HEK293 (cell line): Measurements from ENCODE around the gene GJC2.

Experiments
- CTCF ChIA-PET: fragments of 350-600 bp; formaldehyde crosslinking; extraction: SDS; loops from one replicate; lab custom pipeline; 2021; ENCODE audit warnings: antibody characterized with exemption; lab: Yijun Ruan, JAX
- POLR2A ChIA-PET: fragments of 300-600 bp; formaldehyde crosslinking; extraction: SDS; loops from one replicate; lab custom pipeline; 2020; ENCODE audit warnings: antibody characterized with exemption, inconsistent platforms; lab: Yijun Ruan, JAX
- H3K27ac ChIP-seq: fragments of 200-500 bp; sonication (Bioruptor generic); 2 replicates; pipeline ENCODE4 v1.5.1; 2014; ENCODE audit warnings: low read depth, low read length, control low read depth, inconsistent platforms; ENCODE audit errors: extremely low read depth
- H3K36me3 ChIP-seq, 2 experiments: fragments of 200-500 bp in 1 of 2; sonication (Bioruptor generic) in 1 of 2; 1 replicate in 1 of 2; 2 replicates in 1 of 2; pipeline ENCODE4 v1.5.1; 2014 to 2017; ENCODE audit warnings: inconsistent platforms in 2 of 2, low read length in 2 of 2; ENCODE audit not compliant: control insufficient read depth in 2 of 2, insufficient read depth in 1 of 2
- H3K4me1 ChIP-seq: fragments of 200-500 bp; sonication (Bioruptor generic); 2 replicates; pipeline ENCODE4 v1.5.1; 2014; ENCODE audit warnings: mild to moderate bottlenecking, low read length, inconsistent platforms; ENCODE audit not compliant: control insufficient read depth, insufficient read depth
- H3K4me3 ChIP-seq: 2 replicates; pipeline ENCODE4 v1.5.1; 2011; ENCODE audit warnings: low read depth, mild to moderate bottlenecking, control low read depth, low read length, moderate library complexity
- H3K9me3 ChIP-seq: fragments of 200-500 bp; sonication (Bioruptor generic); 2 replicates; pipeline ENCODE4 v1.5.1; 2014; ENCODE audit warnings: low read depth, low read length, inconsistent platforms; ENCODE audit not compliant: control insufficient read depth, insufficient read depth
- GLI4 ChIP-seq: fragments of 450-650 bp; formaldehyde crosslinking; IDR thresholded peaks from 2 replicates; pipeline ENCODE4 v1.5.1; 2016; ENCODE audit warnings: missing biosample characterization, missing genetic modification characterization
- GLIS1 ChIP-seq: fragments of 450-650 bp; formaldehyde crosslinking; IDR thresholded peaks from 2 replicates; pipeline ENCODE4 v1.5.1; 2016; ENCODE audit warnings: missing biosample characterization, missing genetic modification characterization
- PRDM1 ChIP-seq: fragments of 450-650 bp; formaldehyde crosslinking; IDR thresholded peaks from 2 replicates; pipeline ENCODE4; 2016; ENCODE audit warnings: missing biosample characterization, missing genetic modification characterization
- PRDM2 ChIP-seq: fragments of 450-650 bp; formaldehyde crosslinking; IDR thresholded peaks from 2 replicates; pipeline ENCODE4 v1.5.1; 2016; ENCODE audit warnings: missing biosample characterization, missing genetic modification characterization, borderline replicate concordance
- SP2 ChIP-seq: fragments of 450-650 bp; formaldehyde crosslinking; IDR thresholded peaks from 2 replicates; pipeline ENCODE4 v1.5.1; 2016; ENCODE audit warnings: missing biosample characterization, missing genetic modification characterization
- YY1 ChIP-seq: fragments of 450-650 bp; formaldehyde crosslinking; IDR thresholded peaks from 2 replicates; pipeline ENCODE4 v1.5.1; 2018; ENCODE audit warnings: missing biosample characterization, missing genetic modification characterization
- ZBTB11 ChIP-seq: fragments of 450-650 bp; formaldehyde crosslinking; conservative IDR thresholded peaks from 2 replicates; pipeline ENCODE4 v1.5.1; 2016; ENCODE audit warnings: low read depth, missing biosample characterization, missing genetic modification characterization
- ZBTB20 ChIP-seq: fragments of 450-650 bp; formaldehyde crosslinking; IDR thresholded peaks from 2 replicates; pipeline ENCODE4 v1.5.1; 2016; ENCODE audit warnings: missing biosample characterization, missing genetic modification characterization
- ZBTB21 ChIP-seq: fragments of 450-650 bp; formaldehyde crosslinking; IDR thresholded peaks from 2 replicates; pipeline ENCODE4 v1.5.1; 2017; ENCODE audit warnings: missing biosample characterization, missing genetic modification characterization
- ZFP3 ChIP-seq: fragments of 450-650 bp; formaldehyde crosslinking; IDR thresholded peaks from 2 replicates; pipeline ENCODE4 v1.5.1; 2016; ENCODE audit warnings: low read depth, missing biosample characterization, missing genetic modification characterization
- ZIC2 ChIP-seq: fragments of 450-650 bp; formaldehyde crosslinking; IDR thresholded peaks from 2 replicates; pipeline ENCODE4 v1.5.1; 2016; ENCODE audit warnings: missing biosample characterization, missing genetic modification characterization
- ZNF121 ChIP-seq: fragments of 450-650 bp; formaldehyde crosslinking; IDR thresholded peaks from 2 replicates; pipeline ENCODE4 v1.5.1; 2016; ENCODE audit warnings: missing biosample characterization, missing genetic modification characterization
- ZNF133 ChIP-seq: fragments of 450-650 bp; formaldehyde crosslinking; IDR thresholded peaks from 2 replicates; pipeline ENCODE4 v1.5.1; 2016; ENCODE audit warnings: missing biosample characterization, missing genetic modification characterization
- ZNF18 ChIP-seq: fragments of 450-650 bp; formaldehyde crosslinking; IDR thresholded peaks from 2 replicates; pipeline ENCODE4 v1.5.1; 2016; ENCODE audit warnings: missing biosample characterization, missing genetic modification characterization
- ZNF248 ChIP-seq: fragments of 450-650 bp; formaldehyde crosslinking; IDR thresholded peaks from 2 replicates; pipeline ENCODE4 v1.5.1; 2017; ENCODE audit warnings: missing biosample characterization, missing genetic modification characterization
- ZNF266 ChIP-seq: fragments of 450-650 bp; formaldehyde crosslinking; IDR thresholded peaks from 2 replicates; pipeline ENCODE4 v1.5.1; 2016; ENCODE audit warnings: missing biosample characterization, missing genetic modification characterization, low read depth
- ZNF335 ChIP-seq: fragments of 450-650 bp; formaldehyde crosslinking; conservative IDR thresholded peaks from 2 replicates; pipeline ENCODE4 v1.5.1; 2016; ENCODE audit warnings: missing biosample characterization, missing genetic modification characterization
- ZNF341 ChIP-seq: fragments of 450-650 bp; formaldehyde crosslinking; IDR thresholded peaks from 2 replicates; pipeline ENCODE4; 2016; ENCODE audit warnings: low read depth, missing biosample characterization, missing genetic modification characterization
- ZNF394 ChIP-seq: fragments of 450-650 bp; formaldehyde crosslinking; IDR thresholded peaks from 2 replicates; pipeline ENCODE4 v1.5.1; 2016; ENCODE audit warnings: missing biosample characterization, missing genetic modification characterization, mild to moderate bottlenecking, moderate library complexity, borderline replicate concordance
- ZNF513 ChIP-seq: fragments of 450-650 bp; IDR thresholded peaks from 2 replicates; pipeline ENCODE4 v1.5.1; 2018; ENCODE audit warnings: missing biosample characterization, missing genetic modification characterization
- ZNF600 ChIP-seq: fragments of 450-650 bp; formaldehyde crosslinking; IDR thresholded peaks from 2 replicates; pipeline ENCODE4 v1.5.1; 2016; ENCODE audit warnings: missing biosample characterization, missing genetic modification characterization
- ZNF664 ChIP-seq: fragments of 450-650 bp; formaldehyde crosslinking; IDR thresholded peaks from 2 replicates; pipeline ENCODE4 v1.5.1; 2016; ENCODE audit warnings: missing biosample characterization, missing genetic modification characterization

GJC2 gene

GRCh38 chr1:228139931-228140723, 9.6 kb upstream of the GJC2 start, which contains the start of gene GUK1 (continued):
- TF ChIP-seq GLI4 (tag by site-specific recombination) (peak; percentile 74; the same call in 1 of the 2 replicates), GLIS1 (peak; percentile 92), ZNF248 (no peak), ZNF335 (tag by site-specific recombination) (no peak), SP2 (peak; percentile 100), ZNF664 (tag by site-specific recombination) (no peak), ZNF394 (tag by site-specific recombination) (peak; percentile 97; the same call in 1 of the 2 replicates), ZBTB21 (tag by site-specific recombination) (peak; percentile 100), ZNF341 (tag by site-specific recombination) (peak; percentile 75), ZNF600 (tag by site-specific recombination) (peak; percentile 87), PRDM1 (tag by site-specific recombination) (no peak), ZBTB11 (peak; percentile 93), ZFP3 (no peak), ZNF513 (tag by site-specific recombination) (no peak)

GRCh38 chr1:228140724-228141225, 9.0 kb upstream of the GJC2 start:
- ChIA-PET CTCF (interaction anchor here (0.6 to 2.2 kb wide), 3 partner anchors 10 to 29 kb away, joined by 3 to 12 read pairs (median 4); no protein-coding TSS in a partner anchor), POLR2A (interaction anchor here (0.8 to 2.2 kb wide), 10 partner anchors 8 to 346 kb away, joined by 3 to 38 read pairs (median 4); partner anchors contain the start of genes IBA57, MRPL55 and RNF187)
- H3K27ac ChIP-seq, result peak overlapping the region; percentile 74
- H3K36me3 ChIP-seq, result peaks cover 0 to 21% of the 10 kb centered on the region in 2 experiments; a peak in 1 of 3 replicates
- peak overlapping the region; percentile 90 for H3K4me3 ChIP-seq
- TF ChIP-seq ZNF266 (no peak), ZIC2 (tag by site-specific recombination) (peak; percentile 54), ZNF133 (tag by site-specific recombination) (no peak), PRDM2 (peak; percentile 26; the same call in 1 of the 2 replicates), YY1 (tag by site-specific recombination) (no peak), ZNF341 (tag by site-specific recombination) (0 out of 2 replicates have a peak, but pooled peaks have one; percentile 6), ZNF18 (tag by site-specific recombination) (peak; percentile 12; the same call in 1 of the 2 replicates), ZNF600 (tag by site-specific recombination) (0 out of 2 replicates have a peak, but pooled peaks have one; percentile 4), ZBTB20 (tag by site-specific recombination) (peak; percentile 91), ZNF121 (tag by site-specific recombination) (0 out of 2 replicates have a peak, but pooled peaks have one; percentile 4), ZFP3 (no peak), ZNF335 (tag by site-specific recombination) (peak; percentile 96)
- H3K9me3 ChIP-seq, result no peaks in the 10 kb centered on the region
- peaks cover 13% of the 10 kb centered on the region for H3K4me1 ChIP-seq
